Stimulated activated CD4-positive, alpha-beta T cell treated with anti-CD3 and anti-CD28 coated beads, Interleukin-2, amount 100 ng/mL, for 4 hours (primary cell): ENCODE results near the gene NAT14.
"Not testable (repeated sequence)": the region's sequence is repeated elsewhere in the genome, so short reads cannot be mapped to it uniquely, and the experiment has no call there.

Source experiments
- DNase-seq: peaks from one replicate; pipeline ENCODE4 v3.0.0-alpha.2; 2020; ENCODE audit warnings: low read depth

Gene NAT14, protein sequence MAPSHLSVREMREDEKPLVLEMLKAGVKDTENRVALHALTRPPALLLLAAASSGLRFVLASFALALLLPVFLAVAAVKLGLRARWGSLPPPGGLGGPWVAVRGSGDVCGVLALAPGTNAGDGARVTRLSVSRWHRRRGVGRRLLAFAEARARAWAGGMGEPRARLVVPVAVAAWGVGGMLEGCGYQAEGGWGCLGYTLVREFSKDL

DNA sequence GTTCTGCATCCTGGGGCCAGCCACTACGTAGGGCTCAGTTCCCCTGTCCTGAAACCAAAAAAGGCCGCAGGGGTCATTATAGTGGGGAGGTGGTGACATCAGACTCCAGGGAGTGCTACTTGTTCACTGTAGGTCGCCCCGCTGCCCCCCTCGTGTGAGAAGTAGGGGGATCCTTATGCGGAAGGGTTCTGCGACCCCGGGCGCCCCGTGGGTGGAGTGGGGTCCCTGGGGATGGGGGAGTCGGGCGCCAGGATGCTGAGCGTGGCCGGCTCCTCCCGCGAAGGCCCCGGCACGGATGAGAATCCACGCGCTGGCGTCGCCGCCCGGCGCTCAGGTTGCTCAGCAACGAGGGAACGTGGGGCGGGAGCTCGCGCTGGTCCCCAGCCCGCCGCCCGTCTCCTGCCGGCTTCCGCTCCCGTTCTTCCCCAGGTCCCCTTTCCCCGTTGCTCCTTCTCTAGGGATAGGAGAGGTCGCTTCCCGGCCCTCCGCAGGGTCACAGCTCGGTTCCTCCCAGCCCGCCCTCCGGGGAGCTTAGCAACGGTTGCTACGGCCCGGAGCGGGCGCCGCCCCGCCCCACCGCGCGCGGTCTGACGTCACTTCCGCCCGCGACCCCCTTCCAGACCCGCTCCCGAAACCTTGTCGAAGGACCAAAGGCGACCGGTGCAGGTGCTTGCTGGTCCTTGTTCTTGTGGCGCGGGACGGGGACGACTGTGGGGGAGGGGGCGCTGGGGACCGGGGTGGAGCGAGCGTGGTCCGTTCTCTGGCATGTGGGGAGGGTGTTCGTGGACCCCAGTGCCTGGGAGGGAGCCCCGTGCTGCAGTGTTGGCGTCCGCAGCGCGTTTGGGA lies at the start of gene NAT14:
Gene NAT14 (plus strand): TSS at position 596 of the 846 bp plus-strand sequence. CDS start 521 bp downstream, outside the sequence.
- peak; percentile 49 for DNase-seq

DNA sequence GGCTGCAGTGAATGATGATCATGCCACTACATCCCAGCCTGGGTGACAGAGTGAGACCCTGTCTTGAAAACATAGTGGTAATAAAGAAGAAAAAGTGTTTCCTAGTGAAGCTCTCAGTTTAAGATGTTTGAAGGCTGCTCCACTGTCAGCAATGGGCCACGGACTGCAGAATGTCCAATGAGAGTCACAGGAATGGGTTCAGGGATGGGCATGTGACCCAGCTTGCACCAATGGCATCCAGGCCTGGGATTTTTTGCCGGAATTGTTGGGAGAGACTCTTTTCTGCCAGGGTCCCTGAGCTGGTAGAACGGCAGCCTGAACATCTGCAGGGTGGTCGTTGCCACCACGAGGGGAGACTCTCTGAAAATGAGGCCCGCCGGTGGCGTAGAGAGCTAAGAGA lies 48.1 kb upstream of the NAT14 start:
- no peak for DNase-seq

DNA sequence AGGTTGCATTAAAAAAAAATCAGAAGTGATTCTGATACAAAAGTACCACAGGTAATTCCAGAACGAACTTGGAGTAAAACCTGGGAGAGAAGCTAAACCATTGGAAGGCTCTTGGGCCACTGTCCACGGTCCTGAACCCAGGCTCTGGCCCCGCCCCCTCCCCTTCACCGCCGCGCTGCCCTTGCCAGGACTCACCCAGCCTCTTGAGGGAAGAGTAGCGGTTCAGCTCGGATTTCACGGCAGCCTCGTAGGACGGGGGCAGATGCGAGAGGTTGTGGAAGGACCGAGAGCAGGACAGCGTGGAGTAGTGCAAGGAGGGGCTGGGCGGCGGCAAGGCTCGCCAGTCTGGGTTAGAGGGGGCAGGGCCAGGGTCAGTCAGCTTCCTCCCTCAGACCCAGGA lies 47.6 kb upstream of the NAT14 start:
- DNase-seq = no peak

DNA sequence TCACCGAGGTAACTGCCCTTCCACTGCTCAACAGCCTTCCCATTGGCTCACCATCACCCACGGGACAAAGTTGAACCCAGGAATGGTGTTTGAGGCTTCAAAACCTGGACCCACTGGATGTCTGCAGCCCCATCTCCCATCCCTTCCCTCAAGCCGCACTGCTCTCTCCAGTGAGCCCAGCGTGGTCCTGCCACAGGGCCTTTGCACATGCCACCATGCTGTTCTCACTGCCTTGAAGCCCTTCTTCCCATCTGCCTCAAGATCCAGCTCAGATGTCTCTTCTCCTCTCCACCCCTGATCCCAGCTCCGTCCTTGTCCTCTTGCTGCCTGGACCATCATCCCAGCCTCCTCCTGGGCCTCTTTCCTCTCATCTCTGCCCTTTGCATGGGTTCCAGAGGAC lies 45.9 kb upstream of the NAT14 start:
- no peak for DNase-seq

DNA sequence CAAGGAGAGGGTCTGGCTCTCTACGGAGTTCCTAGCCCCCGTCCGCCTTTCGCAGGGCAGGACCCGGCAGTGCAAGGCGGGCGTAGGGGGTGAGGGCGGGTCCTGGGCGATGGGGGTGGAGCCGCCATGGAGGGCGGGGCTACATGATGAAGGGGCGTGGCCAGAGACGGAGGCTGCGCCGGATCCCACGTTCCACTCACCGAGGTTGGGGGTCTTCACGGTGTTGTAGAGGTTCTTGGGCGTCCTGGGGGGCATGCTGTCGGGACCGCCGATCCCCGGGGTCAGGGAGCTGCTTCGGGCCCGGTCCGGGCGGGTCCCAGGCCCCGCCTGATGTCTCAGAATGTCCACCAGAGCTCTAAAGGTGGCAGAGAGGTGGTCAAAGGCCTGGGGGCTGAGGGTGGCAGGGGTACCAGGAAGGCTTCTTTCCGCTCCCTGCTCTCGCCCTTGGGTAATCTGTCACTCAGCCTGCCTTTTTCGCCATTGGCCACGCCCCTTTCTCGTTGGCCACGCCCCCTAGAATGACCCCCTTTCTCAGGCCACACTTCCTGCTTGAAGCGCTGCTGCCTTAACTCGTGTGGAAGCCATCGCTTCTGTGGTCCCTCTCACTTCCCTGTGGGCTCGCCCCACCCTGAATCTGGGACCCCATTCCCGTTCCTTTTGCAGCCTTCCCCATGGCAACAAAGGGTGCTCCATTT lies 44.4 kb upstream of the NAT14 start:
- DNase-seq = no peak

DNA sequence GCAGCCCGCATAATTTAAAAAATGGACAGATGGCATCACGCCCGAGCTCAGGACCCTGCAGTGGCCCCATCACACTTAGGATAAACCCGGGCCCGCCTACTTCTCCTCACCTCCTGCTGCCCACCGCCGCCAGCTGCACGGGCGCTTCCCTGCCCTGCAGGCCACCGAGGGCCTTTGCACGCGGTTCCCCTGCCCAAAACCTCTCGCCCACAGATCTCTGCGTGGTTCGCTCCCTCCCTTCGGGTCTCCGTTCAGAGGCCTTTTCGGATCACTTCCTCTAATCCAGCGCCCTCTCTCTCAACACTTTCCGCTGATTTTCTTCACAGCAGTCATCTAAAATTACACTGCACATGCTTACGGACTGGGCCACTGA lies 43.7 kb upstream of the NAT14 start:
- DNase-seq = no peak

DNA sequence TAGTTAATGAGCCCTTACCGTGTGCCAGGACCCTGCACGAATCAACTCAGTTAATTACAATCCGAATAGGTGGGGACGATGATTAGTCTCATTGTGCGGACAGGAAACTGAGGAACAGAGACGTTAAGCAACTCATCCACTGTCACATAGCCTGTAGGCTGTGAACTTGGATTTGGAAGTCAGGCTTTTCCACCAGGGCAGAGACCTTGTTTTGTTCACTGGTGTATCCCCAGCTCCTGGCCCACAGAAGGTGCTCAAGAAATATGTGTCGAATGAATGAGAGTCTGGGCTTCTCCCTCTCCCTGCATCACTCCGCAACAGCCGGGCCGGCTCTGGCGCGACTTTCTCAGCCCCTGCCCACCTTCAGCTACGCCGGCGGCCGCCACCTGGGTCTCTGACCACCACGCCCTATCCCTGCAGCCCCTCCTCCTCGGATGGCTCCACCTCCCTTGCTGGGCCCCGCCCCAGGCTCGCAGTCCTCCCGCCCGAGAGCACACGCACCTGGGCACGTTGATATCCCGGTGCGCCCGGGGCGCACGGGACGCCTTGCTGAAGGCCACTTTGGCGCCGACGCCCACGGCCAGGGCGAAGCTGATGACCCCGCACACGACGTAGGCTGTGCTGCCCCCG lies 43.2 kb upstream of the NAT14 start:
- DNase-seq = no peak

DNA sequence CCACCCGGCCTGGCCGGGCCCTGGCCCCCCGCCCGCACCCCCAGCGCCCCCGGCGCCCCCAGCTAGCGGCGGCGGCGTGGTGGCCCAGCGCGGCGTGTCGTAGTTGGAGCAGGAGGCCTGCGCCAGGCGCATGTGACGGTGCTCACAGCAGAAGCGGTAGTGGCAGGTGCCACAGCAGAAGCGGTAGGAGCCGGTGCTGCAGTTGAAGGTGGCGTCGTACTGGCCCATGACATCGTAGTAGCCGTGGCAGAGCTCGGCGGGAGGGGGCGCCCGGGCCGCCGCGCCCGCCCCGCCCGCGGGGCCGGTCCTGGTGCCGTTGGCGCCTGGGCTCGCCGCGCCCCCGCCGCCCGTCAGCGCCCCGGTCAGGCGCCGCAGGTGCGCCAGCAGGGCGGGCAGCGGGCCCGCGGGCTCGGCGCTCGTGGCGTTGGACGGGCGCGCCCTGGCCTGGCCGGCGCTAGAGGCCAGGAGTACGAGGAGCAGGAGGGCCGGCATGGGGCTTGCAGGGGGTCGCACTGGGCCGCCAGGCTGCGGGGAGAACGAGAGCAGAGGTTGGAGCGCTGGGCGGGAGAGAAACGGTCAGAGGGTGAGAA lies 42.5 kb upstream of the NAT14 start:
- no peak for DNase-seq

DNA sequence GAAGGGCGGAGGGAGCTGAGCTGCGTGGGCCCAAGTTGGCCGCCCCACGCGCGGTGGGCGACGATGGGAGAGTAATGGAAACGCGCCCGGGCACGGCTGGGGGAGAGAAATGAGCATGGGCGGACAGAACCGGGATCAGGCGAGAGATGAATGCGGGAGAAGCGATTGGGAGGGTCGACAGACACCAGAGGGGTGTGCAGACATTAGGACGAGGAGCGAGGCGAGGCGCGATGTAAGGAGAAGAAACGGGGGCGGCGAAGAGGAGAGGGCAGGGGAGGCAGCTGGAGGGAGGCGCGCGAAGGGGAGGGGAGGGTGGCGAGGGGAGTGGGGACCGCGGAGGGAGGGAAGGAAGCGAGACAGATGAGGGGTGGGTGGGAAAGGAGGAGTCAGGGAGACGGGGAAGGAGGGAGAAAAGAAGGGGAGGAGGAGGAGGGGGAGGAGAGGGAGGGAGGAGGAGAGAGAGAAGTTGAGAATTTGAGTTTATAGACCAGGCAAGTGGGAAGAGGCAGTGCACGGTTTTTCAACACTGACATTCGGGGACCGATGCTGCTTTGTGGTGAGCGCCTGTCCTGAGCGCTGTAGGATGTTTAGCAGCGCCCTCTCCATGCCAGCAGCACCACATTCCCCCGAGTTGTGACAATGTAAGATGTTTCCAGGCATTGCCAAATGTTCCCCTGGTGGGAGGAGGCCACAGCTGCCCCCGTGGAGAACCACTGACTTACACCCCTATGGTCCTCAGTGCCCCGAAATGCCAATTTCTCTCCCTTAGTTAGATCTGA lies 41.8 kb upstream of the NAT14 start, which contains the start of gene SHISA7:
Gene SHISA7 (minus strand): TSS at position 256 of the 779 bp plus-strand sequence. CDS start 437 bp downstream, outside the sequence.
- no peak for DNase-seq

DNA sequence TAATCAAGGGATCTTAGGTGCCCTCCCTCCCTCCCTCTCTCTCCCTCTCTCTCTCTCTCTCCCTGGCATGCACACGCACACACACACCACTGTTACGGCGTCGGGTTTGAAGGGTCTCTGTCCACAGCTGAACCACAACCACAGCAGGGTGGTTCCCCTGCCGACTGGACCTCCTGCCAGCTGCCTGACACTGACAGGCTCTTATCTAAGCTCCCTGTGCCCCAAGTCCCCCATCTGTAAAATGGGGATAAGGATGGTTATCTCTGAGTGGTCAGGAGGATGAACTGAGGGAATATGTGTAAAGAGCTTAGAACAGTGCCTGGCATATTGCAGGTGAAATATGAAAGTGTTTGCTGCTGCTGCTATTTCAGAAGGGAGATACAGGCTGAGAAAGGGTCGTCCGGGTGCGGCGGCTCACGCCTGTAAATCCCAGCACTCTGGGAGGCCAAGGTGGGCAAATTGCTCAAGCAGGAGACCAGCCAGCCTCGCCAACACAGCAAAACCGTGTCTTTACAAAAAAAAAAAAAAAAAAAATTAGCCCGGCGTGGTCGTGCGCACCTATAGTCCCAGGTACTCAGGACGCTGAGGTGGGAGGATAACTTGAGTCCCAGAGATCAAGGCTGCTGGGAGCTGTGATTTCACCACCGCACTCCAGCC lies 41.0 kb upstream of the NAT14 start:
- DNase-seq = no peak

DNA sequence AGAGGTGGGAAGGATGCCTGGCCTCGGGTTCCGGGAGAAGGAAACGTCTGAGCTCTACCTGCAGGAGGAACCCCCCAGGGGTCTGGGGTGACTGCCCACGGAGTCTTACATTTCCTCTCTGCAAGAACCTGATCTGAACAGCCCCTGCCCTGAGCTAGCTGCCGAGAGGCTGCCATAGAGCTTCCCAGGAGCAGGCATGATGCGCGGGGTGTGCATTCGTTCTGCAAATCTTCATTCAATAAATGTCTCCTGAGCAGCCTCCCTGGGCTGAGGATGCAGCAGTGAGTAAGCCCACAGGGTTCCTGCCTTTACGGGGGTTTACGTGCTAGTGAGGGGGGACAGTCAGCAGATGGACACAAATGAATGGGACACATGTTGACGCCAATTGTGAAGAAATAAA lies 40.3 kb upstream of the NAT14 start:
- no peak for DNase-seq

DNA sequence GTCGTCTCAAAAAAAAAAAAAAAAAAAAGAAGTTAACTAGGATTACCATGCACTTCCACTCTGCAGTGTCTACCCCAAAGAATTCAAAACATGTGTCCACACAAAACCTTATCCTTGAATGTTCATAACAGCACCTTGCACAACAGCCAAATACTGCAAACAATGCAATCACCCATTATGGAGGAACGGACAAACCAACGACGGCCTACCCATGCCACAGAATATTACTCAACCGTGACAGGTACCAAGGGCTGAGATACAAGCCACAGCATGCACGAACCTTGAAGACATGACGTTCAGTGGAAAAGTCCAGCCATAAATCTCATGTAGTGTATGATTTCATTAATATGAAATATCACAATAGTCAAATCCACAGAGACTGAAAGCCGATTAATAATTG lies 38.9 kb upstream of the NAT14 start:
- no peak for DNase-seq

DNA sequence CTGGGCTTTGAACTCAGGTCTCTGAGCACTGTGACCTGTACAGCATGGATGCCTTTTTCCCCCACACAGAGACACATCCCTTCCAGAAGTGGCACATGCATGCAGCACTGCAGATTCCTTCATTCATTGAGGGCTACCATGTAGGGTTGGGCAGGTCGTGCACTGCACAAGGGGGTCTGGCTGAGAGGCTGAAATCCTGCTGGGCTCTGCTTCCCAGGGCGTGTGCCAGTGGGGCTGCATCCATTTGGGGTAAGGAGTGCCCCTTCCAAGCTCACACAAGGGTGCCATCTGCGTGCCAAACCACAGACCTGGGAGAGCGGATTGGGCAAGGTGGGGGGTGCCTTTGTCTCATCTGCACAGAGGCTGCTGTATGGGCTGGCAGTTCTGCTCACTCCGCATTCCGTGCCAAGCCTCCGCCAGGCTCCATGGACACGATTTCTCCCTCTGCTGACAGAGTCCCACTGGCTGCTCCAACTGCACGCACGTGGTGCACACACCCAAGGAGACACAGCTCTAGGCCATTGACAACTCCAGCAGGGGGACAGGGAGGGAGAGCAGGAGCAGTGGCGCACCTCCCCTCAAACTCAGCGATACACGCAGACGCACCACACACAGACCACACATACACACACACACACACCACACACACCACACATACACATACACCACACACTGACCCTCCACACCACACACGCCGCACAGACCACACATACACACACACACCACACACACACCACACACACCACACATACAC lies 37.4 kb upstream of the NAT14 start:
- DNase-seq = no peak

DNA sequence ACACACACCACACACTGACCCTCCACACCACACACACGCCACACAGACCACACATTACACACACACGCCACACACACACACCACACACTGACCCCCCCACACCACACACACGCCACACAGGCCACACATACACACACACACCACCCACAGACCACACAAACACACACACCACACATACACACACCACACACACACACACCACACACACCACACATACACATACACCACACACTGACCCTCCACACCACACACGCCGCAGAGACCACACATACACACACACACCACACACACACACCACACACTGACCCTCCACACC lies 36.9 kb upstream of the NAT14 start:
- DNase-seq = not testable (repeated sequence)

DNA sequence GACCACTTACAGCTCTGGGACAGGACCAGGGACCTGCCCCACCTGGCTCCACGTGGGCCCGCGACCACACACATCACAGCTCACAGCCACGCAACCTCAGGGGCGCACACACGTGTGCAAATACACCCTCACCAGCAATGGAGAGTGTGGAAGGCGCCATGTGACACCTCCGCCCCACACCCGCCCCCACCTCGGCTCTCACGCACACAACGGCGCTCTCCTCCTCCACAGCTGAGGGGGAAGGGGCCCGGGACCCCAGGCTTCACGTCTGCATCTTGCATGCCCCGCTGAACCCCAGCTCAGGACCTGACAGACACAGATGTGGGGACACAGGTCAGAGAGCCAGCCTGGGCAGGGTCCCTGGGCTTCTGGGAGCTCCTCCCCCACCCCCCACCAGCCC lies 35.5 kb upstream of the NAT14 start:
- no peak for DNase-seq

DNA sequence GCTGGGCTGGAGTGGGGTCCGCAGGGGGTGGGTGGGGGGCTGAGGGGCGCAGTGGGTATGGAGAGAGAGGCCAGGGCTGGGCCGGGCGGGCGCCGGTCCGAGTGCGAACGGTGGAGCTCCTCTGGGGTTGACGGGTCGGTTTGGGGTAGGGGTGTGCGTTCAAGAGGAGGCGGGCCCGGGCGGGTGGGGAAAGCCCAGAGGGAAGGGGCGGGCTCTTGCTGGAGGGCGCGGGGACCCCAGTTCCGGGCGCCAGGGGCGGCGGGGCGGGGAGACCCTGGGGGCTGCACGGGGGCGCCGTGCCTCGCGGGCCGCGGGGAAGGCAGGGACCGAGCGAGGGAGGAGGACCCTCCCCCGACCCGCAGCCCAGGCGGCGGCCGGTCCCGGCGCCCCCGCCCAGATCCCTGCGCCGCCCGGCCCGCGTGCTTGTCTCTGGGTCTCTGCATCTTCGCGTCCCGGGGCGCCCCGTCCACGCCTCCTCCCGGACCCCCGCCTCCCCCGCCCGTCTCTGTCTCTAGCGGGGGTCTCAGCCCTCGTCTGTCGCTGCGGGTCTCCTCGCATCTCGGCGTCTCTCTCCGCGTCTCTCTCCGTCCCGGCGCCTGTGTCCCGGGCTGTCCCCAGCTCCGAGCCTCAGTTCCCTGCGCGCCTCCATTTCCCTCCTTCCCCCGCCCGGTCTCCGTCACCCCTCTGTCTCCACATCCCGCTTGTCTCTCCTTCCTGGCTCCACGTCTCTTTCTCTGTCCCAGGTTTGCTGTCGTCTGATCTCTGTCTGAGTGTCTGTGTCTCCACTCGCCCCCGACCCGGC lies 33.6 kb upstream of the NAT14 start:
- DNase-seq = no peak

DNA sequence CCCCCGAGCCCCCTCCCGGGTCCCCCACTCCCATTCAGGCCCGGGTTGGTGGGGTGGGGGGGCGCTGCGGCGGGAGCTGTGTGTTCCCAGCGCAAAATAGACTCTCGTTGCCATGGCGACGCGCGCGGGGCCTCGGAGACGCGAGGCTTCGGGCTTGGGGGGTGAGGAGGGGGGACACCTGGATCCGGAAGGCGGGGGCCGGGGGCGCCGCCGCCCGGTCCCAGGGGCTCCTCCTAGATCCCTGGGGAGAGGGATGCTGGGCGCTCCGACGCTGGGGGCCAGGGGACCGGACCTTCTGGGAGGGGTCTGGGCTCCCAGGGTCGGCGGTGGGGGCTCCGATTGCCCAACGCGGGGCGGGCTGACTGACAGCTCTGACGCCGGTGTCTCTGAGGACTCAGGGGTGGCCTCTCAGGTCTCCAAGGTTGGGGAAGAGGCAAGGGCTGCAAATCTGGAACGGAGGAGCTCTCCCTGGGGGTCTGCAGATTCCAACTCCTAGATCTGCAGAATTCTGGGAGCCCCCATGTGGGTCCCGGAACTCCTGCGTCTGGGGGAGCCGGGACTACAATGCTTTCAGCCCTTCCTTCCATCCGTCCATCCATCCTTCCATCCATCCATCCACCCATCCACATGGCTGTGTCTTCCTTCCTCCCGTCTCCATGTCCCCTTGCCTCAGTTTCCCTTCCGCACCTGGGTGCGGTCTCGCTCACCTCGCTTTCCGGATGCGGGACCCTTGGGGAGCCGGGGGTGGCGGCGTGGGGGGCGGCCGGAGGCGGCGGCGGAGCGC lies 32.8 kb upstream of the NAT14 start:
- DNase-seq = no peak

DNA sequence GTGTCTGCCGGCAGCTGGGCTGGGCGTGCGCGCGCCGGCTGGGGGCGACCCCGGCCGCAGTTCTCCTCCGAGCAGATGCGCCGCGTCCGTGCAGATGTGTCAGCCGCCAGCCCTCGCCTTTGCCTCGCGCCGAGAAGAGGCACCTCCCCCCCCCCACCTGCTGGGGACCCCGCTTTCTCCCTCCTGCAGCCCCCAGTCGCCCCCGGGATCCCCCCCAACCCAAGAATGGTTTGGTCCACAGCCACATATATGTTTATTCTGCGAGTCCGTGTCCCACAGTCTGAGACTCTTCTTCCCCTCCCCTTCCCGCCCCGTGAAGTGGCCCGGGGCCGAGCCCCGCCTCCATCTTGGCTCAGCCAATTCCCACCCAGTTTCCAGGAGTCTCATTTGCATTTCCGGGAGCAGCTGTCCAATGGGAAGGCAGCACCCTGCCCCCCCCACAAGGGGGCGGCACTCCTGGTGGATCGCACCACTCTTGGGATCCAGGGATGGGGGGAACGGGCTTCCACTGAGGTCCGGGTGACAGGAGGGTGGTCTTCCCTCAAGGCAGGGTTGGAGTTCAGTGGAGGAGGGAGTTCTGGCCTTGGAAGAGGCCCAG lies 32.1 kb upstream of the NAT14 start:
- DNase-seq = no peak
